T-helper 2 cell treated with Interferon-gamma antibody and Interleukin-4, amounts not matched to agents 5 μg/mL and 100 μg/mL, for 36 hours (primary cell): Measurements from ENCODE around the gene MYO18B.

ENCODE experiments used
- DNase-seq: peaks from one replicate; pipeline ENCODE4 v3.0.0; 2021; ENCODE audit warnings: low spot score
- H3K27ac Mint-ChIP-seq: one replicate; pipeline ENCODE4 v1.8.0; 2021; ENCODE audit warnings: mild to moderate bottlenecking, mixed read lengths
- H3K27me3 Mint-ChIP-seq: one replicate; pipeline ENCODE4 v1.8.0; 2021; ENCODE audit warnings: low read depth, mixed read lengths
- H3K36me3 Mint-ChIP-seq: one replicate; pipeline ENCODE4 v1.8.0; 2021; ENCODE audit warnings: low read depth, mixed read lengths
- H3K4me1 Mint-ChIP-seq: one replicate; pipeline ENCODE4 v1.8.0; 2021; ENCODE audit warnings: low read depth, mixed read lengths
- H3K4me3 Mint-ChIP-seq: one replicate; pipeline ENCODE4 v1.8.0; 2022; ENCODE audit warnings: mild to moderate bottlenecking, moderate library complexity, mixed read lengths
- H3K9me3 Mint-ChIP-seq: one replicate; pipeline ENCODE4 v1.8.0; 2021; ENCODE audit warnings: mixed read lengths

Gene MYO18B

DNA sequence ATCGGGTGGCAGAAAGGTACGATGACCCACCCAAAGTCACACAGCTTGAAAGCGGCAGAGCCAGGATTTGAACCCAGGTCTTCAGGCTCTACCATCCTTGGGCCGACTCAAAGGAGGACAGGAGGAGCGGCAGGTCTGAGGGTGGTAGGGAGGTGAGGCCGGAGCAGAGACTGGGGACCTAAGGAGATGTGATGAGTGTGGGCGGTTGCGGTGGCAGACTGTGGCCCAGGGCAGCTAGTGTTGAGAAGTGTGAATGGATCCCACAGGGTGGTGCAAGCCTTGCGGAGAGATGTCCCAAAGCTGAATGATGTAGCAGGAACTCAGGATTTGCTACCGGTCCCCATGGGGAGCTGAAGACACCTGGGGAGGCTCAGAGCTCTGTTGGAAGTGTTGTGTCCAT, 180.2 kb downstream of the MYO18B start:
- Mint-ChIP-seq H3K27me3 (peaks cover 4% of the 10 kb centered on the region), H3K9me3 (no peaks in the 10 kb centered on the region), H3K4me1 (no peaks in the 10 kb centered on the region), H3K4me3 (no peak overlapping the region), H3K36me3 (no peaks in the 10 kb centered on the region), H3K27ac (no peak overlapping the region)
- no peak for DNase-seq

DNA sequence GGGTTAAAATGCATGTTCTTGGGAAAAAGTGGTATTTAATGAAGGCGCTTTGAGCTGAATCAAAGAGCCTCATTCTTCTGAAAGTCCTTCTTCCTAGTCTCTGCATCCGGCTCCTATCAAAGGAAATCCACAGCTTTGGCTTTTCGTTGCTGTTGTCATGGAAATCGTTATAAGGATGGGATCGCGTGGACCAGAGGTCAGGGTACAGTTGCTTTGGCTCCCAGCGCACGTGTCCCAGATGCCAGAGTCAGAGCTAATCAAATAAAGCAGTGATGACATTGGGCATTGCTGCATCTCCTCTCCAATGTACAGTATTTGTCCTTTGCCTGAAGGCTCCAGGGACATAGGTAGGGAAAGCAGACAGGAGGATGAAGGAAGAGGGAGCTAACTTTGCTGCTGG, 181.9 kb downstream of the MYO18B start:
- H3K4me1 Mint-ChIP-seq, result no peaks in the 10 kb centered on the region
- peaks cover 4% of the 10 kb centered on the region for H3K27me3 Mint-ChIP-seq
- no peaks in the 10 kb centered on the region for H3K36me3 Mint-ChIP-seq
- H3K9me3 Mint-ChIP-seq, result no peaks in the 10 kb centered on the region
- DNase-seq, result no peak
- no peak overlapping the region for H3K4me3 Mint-ChIP-seq
- no peak overlapping the region for H3K27ac Mint-ChIP-seq

- H3K4me1 Mint-ChIP-seq, result no peaks in the 10 kb centered on the region
- no peaks in the 10 kb centered on the region for H3K9me3 Mint-ChIP-seq
- H3K27me3 Mint-ChIP-seq, result no peaks in the 10 kb centered on the region
- H3K4me3 Mint-ChIP-seq, result no peak overlapping the region
- no peaks in the 10 kb centered on the region for H3K36me3 Mint-ChIP-seq
- no peak overlapping the region for H3K27ac Mint-ChIP-seq
- no peak for DNase-seq
Observed at GRCh38 chr22:25928038-25928437, 186.1 kb downstream of the MYO18B start.

- DNase-seq, result no peak
- Mint-ChIP-seq H3K27me3 (no peaks in the 10 kb centered on the region), H3K4me3 (no peak overlapping the region), H3K36me3 (no peaks in the 10 kb centered on the region), H3K27ac (no peak overlapping the region), H3K4me1 (no peaks in the 10 kb centered on the region), H3K9me3 (peaks cover 3% of the 10 kb centered on the region)
Observed at GRCh38 chr22:25929321-25929878, 187.4 kb downstream of the MYO18B start.

GRCh38 chr22:25930083-25930482, 188.1 kb downstream of the MYO18B start:
- no peaks in the 10 kb centered on the region for H3K36me3 Mint-ChIP-seq
- DNase-seq, result no peak
- H3K9me3 Mint-ChIP-seq, result peaks cover 3% of the 10 kb centered on the region
- H3K4me3 Mint-ChIP-seq, result no peak overlapping the region
- H3K27ac Mint-ChIP-seq, result no peak overlapping the region
- H3K27me3 Mint-ChIP-seq, result no peaks in the 10 kb centered on the region
- no peaks in the 10 kb centered on the region for H3K4me1 Mint-ChIP-seq

DNA sequence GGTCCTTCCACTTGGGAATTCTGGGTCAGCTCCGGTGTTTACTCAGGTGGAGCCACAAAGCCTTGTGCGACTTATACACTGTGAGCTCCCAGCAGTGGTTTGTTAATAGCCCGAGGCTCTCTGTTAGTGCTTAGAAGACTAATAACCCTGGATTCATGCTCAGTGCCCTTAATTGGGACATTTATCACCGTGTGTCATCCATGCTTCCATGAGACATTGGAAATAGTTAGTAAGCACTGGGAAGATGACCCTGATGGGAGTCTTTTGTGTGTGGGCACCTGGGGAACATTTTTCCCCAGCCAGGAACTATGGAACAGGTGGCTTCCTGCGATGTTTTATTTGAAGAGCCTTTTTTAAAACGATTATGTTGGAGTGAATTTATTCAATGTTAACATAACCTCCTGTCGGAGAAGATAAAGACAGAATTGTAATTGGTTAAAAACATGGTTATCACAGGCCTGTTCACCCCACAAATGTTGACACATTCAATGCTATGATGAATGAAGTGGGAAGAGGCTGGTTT, 188.9 kb downstream of the MYO18B start:
- no peaks in the 10 kb centered on the region for H3K4me1 Mint-ChIP-seq
- peaks cover 3% of the 10 kb centered on the region for H3K9me3 Mint-ChIP-seq
- DNase-seq, result no peak
- H3K27me3 Mint-ChIP-seq, result peaks cover 2% of the 10 kb centered on the region
- no peaks in the 10 kb centered on the region for H3K36me3 Mint-ChIP-seq
- H3K4me3 Mint-ChIP-seq, result no peak overlapping the region
- no peak overlapping the region for H3K27ac Mint-ChIP-seq

DNA sequence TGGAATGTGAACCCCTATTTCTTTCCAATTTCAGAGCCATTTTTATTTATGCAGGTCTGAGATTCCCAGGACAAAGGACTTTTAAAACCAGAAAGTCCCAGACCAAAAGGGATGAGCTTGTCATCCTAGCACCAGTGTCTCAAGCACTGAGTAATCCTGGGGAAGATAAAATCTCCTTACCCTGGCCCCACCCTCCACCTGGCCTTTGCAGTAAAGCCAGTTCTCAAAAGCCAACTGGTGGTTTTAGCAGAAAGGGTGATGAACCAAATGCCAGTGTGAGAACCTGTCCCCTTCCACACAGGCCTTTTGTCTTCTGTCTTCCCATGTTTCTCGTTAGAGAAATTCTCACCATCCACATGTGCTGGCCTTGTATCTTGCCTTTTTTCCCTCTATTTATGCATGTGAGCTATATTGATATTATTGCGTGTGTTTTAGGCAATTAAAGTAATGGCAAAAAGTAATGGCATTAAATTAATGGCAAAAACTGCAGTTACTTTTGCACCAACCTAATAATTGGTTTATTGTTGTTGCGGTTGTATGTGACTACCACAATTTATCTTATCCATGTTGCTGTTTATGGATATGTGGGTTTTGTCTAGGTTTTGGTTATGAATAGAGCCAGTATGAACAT, 191.3 kb downstream of the MYO18B start:
- Mint-ChIP-seq H3K4me3 (no peak overlapping the region), H3K4me1 (no peaks in the 10 kb centered on the region), H3K36me3 (no peaks in the 10 kb centered on the region), H3K27ac (no peak overlapping the region), H3K27me3 (peaks cover 2% of the 10 kb centered on the region), H3K9me3 (peaks cover 3% of the 10 kb centered on the region)
- no peak for DNase-seq

- H3K4me3 Mint-ChIP-seq, result no peak overlapping the region
- DNase-seq, result no peak
- no peaks in the 10 kb centered on the region for H3K36me3 Mint-ChIP-seq
- no peaks in the 10 kb centered on the region for H3K4me1 Mint-ChIP-seq
- peaks cover 3% of the 10 kb centered on the region for H3K9me3 Mint-ChIP-seq
- H3K27ac Mint-ChIP-seq, result no peak overlapping the region
- H3K27me3 Mint-ChIP-seq, result peaks cover 2% of the 10 kb centered on the region
Observed at GRCh38 chr22:25935266-25936058, 193.5 kb downstream of the MYO18B start.

- Mint-ChIP-seq H3K4me1 (no peaks in the 10 kb centered on the region), H3K27ac (no peak overlapping the region), H3K4me3 (no peak overlapping the region), H3K9me3 (peaks cover 3% of the 10 kb centered on the region), H3K27me3 (peaks cover 9% of the 10 kb centered on the region), H3K36me3 (no peaks in the 10 kb centered on the region)
- DNase-seq, result no peak
Observed at GRCh38 chr22:25938151-25938550, 196.2 kb downstream of the MYO18B start.

GRCh38 chr22:25939384-25939783, 197.4 kb downstream of the MYO18B start:
- no peak for DNase-seq

GRCh38 chr22:25940479-25940878, 198.5 kb downstream of the MYO18B start:
- no peaks in the 10 kb centered on the region for H3K9me3 Mint-ChIP-seq
- no peaks in the 10 kb centered on the region for H3K36me3 Mint-ChIP-seq
- no peak for DNase-seq
- H3K27me3 Mint-ChIP-seq, result peaks cover 7% of the 10 kb centered on the region
- no peak overlapping the region for H3K27ac Mint-ChIP-seq
- no peaks in the 10 kb centered on the region for H3K4me1 Mint-ChIP-seq
- H3K4me3 Mint-ChIP-seq, result no peak overlapping the region

More at GRCh38 chr22:25939384-25939783, 197.4 kb downstream of the MYO18B start:
- no peaks in the 10 kb centered on the region for H3K4me1 Mint-ChIP-seq
- H3K9me3 Mint-ChIP-seq, result no peaks in the 10 kb centered on the region
- H3K27ac Mint-ChIP-seq, result no peak overlapping the region
- peaks cover 9% of the 10 kb centered on the region for H3K27me3 Mint-ChIP-seq
- no peak overlapping the region for H3K4me3 Mint-ChIP-seq
- H3K36me3 Mint-ChIP-seq, result no peaks in the 10 kb centered on the region

- Mint-ChIP-seq H3K9me3 (no peaks in the 10 kb centered on the region), H3K27me3 (peaks cover 7% of the 10 kb centered on the region), H3K27ac (no peak overlapping the region), H3K36me3 (no peaks in the 10 kb centered on the region), H3K4me3 (no peak overlapping the region), H3K4me1 (no peaks in the 10 kb centered on the region)
- no peak for DNase-seq
Observed at GRCh38 chr22:25941365-25941960, 199.5 kb downstream of the MYO18B start.

DNA sequence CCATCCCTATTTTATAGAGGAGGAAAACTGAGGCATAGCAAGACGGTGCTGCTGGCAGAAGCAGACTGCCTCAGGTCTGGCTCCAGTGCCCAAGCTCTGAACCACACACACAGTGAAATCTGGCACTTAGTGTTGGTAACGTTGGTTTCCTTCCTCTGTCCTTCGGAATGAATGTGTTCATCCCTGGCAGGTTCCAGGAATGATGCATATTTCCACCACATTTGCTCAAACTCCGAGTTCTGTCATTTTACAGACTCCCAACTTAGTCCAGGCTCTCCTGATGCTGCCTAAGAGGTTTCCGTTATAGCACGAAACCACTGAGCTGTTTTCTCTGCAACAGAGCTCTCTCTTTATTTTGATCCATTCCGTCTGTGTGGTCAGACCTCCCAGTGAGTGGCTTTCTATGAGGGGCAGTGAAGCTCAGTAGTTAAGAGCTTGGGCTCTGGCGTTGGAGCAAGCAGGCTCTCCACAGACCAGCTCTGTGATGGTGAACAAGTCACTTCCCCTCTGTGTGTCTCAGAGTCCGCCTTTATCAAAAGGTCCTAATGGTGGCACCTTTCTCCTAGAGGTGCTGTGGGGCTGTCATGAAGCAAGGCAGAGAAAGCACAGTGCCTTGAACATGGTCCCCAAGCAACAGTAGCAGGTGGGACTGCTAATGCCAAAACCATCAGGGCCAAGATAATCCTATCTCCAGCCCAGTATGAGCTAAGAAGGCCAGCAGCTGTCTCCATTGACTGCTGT, 200.3 kb downstream of the MYO18B start:
- no peaks in the 10 kb centered on the region for H3K4me1 Mint-ChIP-seq
- no peaks in the 10 kb centered on the region for H3K9me3 Mint-ChIP-seq
- no peak overlapping the region for H3K27ac Mint-ChIP-seq

More for the DNA sequence above, 200.3 kb downstream of the MYO18B start:
- H3K36me3 Mint-ChIP-seq, result no peaks in the 10 kb centered on the region
- peaks cover 7% of the 10 kb centered on the region for H3K27me3 Mint-ChIP-seq
- no peak for DNase-seq
- H3K4me3 Mint-ChIP-seq, result no peak overlapping the region
